Fibroblast of villous mesenchyme (primary cell): ENCODE results near the gene EME2. TPM values are rescaled to one million over a fixed set of nuclear protein-coding genes. Genes with fewer than 3 reads are reported as not detected.

ENCODE experiments used
- DNase-seq: peaks from one replicate; pipeline ENCODE4 v3.0.0-alpha.2; 2010; ENCODE audit warnings: low read depth
- H3K4me3 ChIP-seq: 2 replicates; pipeline ENCODE4 v1.5.1; 2011; ENCODE audit warnings: low read depth, mild to moderate bottlenecking, low read length
- total RNA-seq: library from RNA; depleted of rRNA; stranded (reverse); fragments of >200 nt; gene quantifications from 2 replicates; pipeline ENCODE4 v1.2.3, GENCODE V29; 2012
- TF ChIP-seq, protein P1 (sequence below): IDR thresholded peaks from 2 replicates; pipeline ENCODE4 v1.5.1; 2012; ENCODE audit warnings: low read depth, mild to moderate bottlenecking, low read length; ENCODE audit not compliant: insufficient read depth

The EME2 gene
- total RNA-seq, 1 donor, result 15.5 TPM

DNA sequence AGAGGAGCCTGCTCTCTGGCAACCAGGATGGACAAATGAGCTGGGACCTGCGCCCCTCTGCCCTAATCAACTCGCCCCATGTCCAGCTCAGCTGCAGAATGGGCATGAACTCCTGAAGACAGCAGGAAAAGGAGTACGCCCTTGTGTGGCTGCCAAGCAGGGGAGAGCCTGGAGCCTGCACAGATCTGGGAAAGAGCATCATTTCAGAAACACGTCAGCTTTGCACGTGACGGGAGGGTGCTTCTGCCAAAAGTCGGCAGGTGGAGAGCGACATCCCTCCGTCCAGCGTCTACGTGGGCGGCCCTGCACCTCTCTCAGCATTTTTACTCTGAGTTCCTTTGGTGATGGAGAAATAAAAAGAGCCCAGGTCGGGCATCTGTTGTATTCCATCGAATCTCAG is 19.8 kb upstream of the EME2 start:
- TF ChIP-seq, protein P1, sequence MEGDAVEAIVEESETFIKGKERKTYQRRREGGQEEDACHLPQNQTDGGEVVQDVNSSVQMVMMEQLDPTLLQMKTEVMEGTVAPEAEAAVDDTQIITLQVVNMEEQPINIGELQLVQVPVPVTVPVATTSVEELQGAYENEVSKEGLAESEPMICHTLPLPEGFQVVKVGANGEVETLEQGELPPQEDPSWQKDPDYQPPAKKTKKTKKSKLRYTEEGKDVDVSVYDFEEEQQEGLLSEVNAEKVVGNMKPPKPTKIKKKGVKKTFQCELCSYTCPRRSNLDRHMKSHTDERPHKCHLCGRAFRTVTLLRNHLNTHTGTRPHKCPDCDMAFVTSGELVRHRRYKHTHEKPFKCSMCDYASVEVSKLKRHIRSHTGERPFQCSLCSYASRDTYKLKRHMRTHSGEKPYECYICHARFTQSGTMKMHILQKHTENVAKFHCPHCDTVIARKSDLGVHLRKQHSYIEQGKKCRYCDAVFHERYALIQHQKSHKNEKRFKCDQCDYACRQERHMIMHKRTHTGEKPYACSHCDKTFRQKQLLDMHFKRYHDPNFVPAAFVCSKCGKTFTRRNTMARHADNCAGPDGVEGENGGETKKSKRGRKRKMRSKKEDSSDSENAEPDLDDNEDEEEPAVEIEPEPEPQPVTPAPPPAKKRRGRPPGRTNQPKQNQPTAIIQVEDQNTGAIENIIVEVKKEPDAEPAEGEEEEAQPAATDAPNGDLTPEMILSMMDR, result no peak

GRCh38 chr16:1754204-1754603 is 18.4 kb upstream of the EME2 start:
- DNase-seq, result no peak
- TF ChIP-seq, protein P1, result no peak
- no peak overlapping the region for H3K4me3 ChIP-seq

More for the DNA sequence above, 19.8 kb upstream of the EME2 start:
- DNase-seq, result no peak
- H3K4me3 ChIP-seq, result no peak overlapping the region

GRCh38 chr16:1757714-1758461 is 14.7 kb upstream of the EME2 start:
- TF ChIP-seq, protein P1, result no peak
- no peak for DNase-seq
- H3K4me3 ChIP-seq, result no peak overlapping the region

- TF ChIP-seq, protein P1, result no peak
- H3K4me3 ChIP-seq, result no peak overlapping the region
- no peak for DNase-seq
Observed at GRCh38 chr16:1758923-1759322, 13.7 kb upstream of the EME2 start.

DNA sequence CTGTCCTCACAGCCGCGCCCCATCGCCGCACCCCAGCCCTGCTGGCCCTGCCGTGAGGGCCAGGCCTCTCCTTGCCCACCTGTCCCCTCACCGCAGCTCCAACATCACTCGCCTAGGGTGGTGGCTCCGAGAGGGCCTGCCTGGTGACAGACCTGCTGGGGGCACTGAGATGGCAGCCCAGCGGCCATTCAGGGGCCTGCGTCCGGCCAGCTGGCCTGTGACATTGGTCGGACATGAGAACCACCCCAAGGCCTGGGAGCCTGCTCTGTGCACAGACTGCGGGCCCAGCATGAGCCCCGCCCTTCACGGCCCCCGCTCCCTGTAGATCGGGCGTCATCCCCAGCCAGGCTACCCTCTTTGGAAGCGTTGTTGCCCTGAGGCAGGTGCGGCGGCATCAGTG is 13.1 kb upstream of the EME2 start:
- TF ChIP-seq, protein P1, result no peak
- no peak for DNase-seq
- no peak overlapping the region for H3K4me3 ChIP-seq

GRCh38 chr16:1760911-1761310 is 11.7 kb upstream of the EME2 start:
- no peak for DNase-seq
- TF ChIP-seq, protein P1, result no peak
- no peak overlapping the region for H3K4me3 ChIP-seq

DNA sequence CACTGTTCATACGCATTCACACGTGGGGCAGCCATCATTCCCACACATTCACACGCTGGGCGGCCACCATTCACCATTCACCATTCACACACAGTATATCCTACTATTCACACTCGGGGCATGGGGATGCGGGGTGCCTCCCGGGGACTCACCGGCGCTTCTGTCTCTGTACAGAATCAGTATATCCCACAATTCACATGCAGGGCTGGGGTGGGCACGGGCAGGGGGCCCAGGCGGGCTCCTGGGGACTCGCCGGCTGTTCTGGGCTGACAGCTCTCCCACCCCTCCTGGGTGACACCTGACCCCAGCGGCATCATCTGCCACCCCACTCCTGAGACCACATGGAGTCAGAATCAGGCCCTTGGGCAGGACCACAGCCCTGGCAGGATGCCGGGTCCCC is 10.9 kb upstream of the EME2 start:
- DNase-seq, result no peak
- H3K4me3 ChIP-seq, result no peak overlapping the region

More for the DNA sequence above, 10.9 kb upstream of the EME2 start:
- TF ChIP-seq, protein P1, result no peak
